HFFc6 (cell line): ENCODE measurements around the gene SLC66A2. TPM values are rescaled to one million over a fixed set of nuclear protein-coding genes. Genes with fewer than 3 reads are reported as not detected.
A peak's percentile ranks its signal among the peaks of the same experiment; 100 is the strongest.

Experiments used
- DNase-seq: peaks from one replicate; pipeline ENCODE4 v3.0.0-alpha.2; 2018
- H3K27ac Mint-ChIP-seq: 2 replicates; pipeline ENCODE4 v1.8.0; 2020; ENCODE audit warnings: mild to moderate bottlenecking, mixed read lengths
- H3K27me3 Mint-ChIP-seq: 2 replicates; pipeline ENCODE4 v1.8.0; 2021; ENCODE audit warnings: mild to moderate bottlenecking, moderate library complexity, mixed read lengths; ENCODE audit not compliant: insufficient read depth
- H3K36me3 Mint-ChIP-seq: 2 replicates; pipeline ENCODE4 v1.8.0; 2021; ENCODE audit warnings: low read depth, mixed read lengths
- H3K4me1 Mint-ChIP-seq: 2 replicates; pipeline ENCODE4 v1.8.0; 2020; ENCODE audit warnings: low read depth, mixed read lengths
- H3K4me3 Mint-ChIP-seq: 2 replicates; pipeline ENCODE4 v1.8.0; 2020; ENCODE audit warnings: mild to moderate bottlenecking, moderate library complexity, mixed read lengths
- H3K9me3 Mint-ChIP-seq: 2 replicates; pipeline ENCODE4 v1.8.0; 2020; ENCODE audit warnings: mild to moderate bottlenecking, mixed read lengths
- total RNA-seq, 6 experiments: library from RNA; stranded (reverse); fragmentation: NEBNext Ultra II Directional; extraction: Animal tissue kit (Norgen Biotek cat#: 25700); gene quantifications; 2 replicates in 1 of 6; 3 replicates in 5 of 6; pipeline ENCODE4 v1.2.3, GENCODE V29; 2021
- TF ChIP-seq, protein P1 (sequence below): fragments of 200-600 bp; sonication (generic); IDR thresholded peaks from 2 replicates; pipeline ENCODE4 v1.5.0; 2021; ENCODE audit warnings: antibody characterized with exemption, mild to moderate bottlenecking

The SLC66A2 gene
- total RNA-seq, 6 experiments from 2014 or later: 26.6 to 41.2 (median 29.9) TPM

DNA sequence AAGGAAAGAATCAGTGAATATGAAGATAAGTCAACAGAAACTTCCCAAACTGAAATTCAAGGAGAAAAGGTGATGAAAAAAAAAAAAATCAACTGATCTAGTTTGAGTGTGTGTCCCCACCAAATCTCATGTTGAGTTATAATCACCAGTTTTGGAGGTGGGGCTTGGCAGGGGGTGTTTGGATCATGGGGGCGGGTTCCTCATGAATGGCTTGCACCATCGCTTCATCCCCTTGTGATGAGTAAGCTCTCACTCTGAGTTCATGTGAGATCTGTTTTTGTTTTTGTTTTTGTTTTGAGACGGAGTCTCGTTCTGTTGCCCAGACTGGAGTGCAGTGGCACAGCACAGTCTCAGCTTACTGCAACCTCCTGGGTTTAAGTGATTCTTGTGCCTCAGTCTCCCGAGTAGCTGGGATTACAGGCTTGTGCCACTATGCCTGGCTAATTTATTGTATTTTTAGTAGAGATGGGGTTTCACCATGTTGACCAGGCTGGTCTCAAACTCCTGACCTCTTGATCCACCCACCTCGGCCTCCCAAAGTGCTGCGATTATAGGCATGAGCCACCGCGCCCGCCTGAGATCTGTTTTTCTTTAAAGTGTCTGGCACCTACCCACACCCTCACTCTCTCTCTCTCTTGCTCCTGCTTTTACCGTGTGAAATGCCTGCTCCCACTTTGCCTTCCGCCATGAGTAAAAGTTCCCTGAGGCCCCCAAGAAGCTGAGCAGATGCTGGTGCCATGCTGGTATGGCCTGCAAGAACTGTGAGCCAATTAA is 4.0 kb upstream of the SLC66A2 start:
- Mint-ChIP-seq H3K27me3 (no peaks in the 10 kb centered on the region; the same call in 1 of the 2 replicates), H3K27ac (no peak overlapping the region), H3K4me1 (peaks cover 12% of the 10 kb centered on the region), H3K36me3 (peaks cover 5% of the 10 kb centered on the region; the same call in 1 of the 2 replicates), H3K9me3 (no peaks in the 10 kb centered on the region), H3K4me3 (no peak overlapping the region)
- no peak for DNase-seq
- TF ChIP-seq, protein P1, sequence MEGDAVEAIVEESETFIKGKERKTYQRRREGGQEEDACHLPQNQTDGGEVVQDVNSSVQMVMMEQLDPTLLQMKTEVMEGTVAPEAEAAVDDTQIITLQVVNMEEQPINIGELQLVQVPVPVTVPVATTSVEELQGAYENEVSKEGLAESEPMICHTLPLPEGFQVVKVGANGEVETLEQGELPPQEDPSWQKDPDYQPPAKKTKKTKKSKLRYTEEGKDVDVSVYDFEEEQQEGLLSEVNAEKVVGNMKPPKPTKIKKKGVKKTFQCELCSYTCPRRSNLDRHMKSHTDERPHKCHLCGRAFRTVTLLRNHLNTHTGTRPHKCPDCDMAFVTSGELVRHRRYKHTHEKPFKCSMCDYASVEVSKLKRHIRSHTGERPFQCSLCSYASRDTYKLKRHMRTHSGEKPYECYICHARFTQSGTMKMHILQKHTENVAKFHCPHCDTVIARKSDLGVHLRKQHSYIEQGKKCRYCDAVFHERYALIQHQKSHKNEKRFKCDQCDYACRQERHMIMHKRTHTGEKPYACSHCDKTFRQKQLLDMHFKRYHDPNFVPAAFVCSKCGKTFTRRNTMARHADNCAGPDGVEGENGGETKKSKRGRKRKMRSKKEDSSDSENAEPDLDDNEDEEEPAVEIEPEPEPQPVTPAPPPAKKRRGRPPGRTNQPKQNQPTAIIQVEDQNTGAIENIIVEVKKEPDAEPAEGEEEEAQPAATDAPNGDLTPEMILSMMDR: no peak

DNA sequence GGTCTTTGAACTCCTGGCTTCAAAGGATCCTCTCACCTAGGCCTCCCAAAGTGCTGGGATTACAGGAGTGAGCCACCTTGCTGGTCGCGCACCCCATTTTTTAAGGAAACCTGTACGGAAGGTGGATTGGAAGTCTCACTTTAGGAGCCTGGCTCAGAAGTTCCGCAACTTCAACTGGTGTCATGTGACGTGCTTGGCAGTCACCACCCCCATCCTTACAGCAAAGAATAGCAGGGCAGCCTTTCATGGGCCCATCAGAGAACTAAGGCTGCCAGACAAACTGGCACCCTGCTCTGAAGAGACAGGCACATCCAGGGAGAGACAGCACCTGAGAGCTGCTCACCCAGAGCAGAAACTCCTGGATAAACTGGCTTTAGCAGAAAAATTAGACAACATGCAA is 3.3 kb upstream of the SLC66A2 start:
- H3K9me3 Mint-ChIP-seq: no peaks in the 10 kb centered on the region
- H3K27ac Mint-ChIP-seq: no peak overlapping the region
- TF ChIP-seq, protein P1: no peak
- H3K27me3 Mint-ChIP-seq: no peaks in the 10 kb centered on the region; the same call in none of the 2 replicates
- no peak overlapping the region for H3K4me3 Mint-ChIP-seq
- peaks cover 12% of the 10 kb centered on the region for H3K4me1 Mint-ChIP-seq
- peaks cover 5% of the 10 kb centered on the region; the same call in 1 of the 2 replicates for H3K36me3 Mint-ChIP-seq
- DNase-seq: no peak

DNA sequence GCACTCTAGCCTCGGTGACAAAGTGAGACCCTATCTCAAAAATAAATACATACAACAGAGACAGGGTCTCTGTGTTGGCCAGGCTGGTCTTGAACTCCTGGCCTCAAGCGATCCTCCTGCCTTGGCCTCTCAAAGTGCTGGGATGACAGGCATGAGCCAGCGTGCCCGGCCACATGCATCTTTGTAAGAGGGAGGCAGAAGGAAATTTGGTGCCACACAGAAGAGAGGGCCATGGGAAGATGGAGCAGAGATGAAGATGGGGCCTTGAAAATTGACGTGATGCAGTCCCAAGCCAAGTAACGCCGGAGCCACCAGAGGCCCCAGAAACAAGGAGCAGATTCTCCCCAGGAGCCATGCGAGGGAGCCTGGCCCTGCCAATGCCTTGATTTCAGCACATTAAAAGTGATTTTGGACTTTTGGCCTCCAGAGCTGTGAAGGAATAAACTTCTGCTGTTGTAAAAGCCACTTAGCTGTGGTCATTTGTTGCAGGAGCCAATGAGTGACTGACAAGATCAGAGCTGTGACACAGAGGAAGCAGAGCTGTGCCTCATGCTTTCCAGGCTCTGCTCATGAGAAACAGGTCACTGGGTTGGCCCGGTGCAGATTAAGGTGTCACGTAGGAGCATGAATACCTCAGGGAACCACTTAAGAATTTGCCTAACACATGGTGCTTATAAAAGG is 2.7 kb upstream of the SLC66A2 start:
- H3K36me3 Mint-ChIP-seq: peaks cover 5% of the 10 kb centered on the region; the same call in 1 of the 2 replicates
- H3K27ac Mint-ChIP-seq: no peak overlapping the region
- TF ChIP-seq, protein P1: no peak
- no peaks in the 10 kb centered on the region; the same call in none of the 2 replicates for H3K27me3 Mint-ChIP-seq
- H3K4me1 Mint-ChIP-seq: peaks cover 13% of the 10 kb centered on the region
- DNase-seq: no peak
- H3K4me3 Mint-ChIP-seq: no peak overlapping the region
- H3K9me3 Mint-ChIP-seq: no peaks in the 10 kb centered on the region

DNA sequence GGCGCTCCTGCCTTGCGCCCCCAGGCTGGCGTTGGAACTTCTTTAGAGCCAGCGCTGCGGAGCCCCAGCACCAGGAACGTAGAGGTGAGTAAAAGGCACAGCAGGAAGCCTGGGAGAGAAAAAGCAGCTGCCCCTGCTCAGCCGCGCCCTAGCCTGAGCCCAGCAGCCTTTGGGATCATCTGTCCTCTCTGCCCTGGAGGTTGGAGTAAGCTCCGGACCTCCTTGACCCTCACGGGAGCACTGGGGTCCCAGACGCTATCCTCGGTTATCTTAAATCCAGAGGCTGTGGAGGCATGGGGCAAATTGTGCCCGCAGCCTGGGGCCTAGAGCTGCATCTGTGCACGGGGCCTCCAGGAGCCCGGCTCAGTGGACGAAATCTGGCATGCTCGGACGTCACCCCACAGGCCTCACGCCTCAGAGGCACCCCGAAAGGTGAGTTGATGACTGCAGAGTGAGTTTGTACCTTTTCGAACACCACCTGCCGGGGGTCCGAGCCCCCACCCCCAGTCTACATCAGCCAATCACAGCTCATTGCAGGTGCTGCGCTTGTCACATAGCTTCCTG is 1.6 kb upstream of the SLC66A2 start:
- Mint-ChIP-seq H3K27ac (no peak overlapping the region), H3K36me3 (peaks cover 5% of the 10 kb centered on the region; the same call in 1 of the 2 replicates), H3K27me3 (no peaks in the 10 kb centered on the region; the same call in none of the 2 replicates), H3K4me1 (peaks cover 13% of the 10 kb centered on the region), H3K4me3 (no peak overlapping the region), H3K9me3 (no peaks in the 10 kb centered on the region)
- TF ChIP-seq, protein P1: no peak
- DNase-seq: no peak

DNA sequence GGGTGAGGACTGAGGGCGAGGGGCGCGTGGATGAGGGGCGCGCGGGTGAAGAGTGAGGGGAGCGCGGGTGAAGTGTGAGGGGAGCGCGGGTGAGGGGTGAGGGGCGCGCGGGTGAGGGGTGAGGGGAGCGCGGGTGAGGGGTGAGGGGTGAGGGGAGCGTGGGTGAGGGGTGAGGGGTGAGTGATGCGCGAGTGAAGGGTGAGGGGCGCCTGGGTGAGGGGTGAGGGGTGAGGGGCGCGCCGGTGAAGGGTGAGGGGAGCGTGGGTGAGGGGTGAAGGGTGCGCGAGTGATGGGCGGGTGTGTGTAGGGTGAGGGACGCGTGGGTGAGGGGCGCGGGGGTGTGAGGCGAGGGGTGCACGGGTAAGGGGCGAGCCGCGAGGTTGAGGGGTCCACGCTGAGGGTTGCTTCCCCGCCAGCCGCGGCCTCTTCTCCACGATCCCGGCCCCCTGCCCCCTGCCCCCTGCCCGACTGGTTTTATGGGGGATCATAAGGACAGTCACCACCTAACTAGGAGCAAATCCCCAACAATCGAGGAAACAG is 1.1 kb upstream of the SLC66A2 start:
- DNase-seq: no peak
- Mint-ChIP-seq H3K27ac (no peak overlapping the region), H3K36me3 (peaks cover 5% of the 10 kb centered on the region; the same call in 1 of the 2 replicates), H3K4me1 (peaks cover 13% of the 10 kb centered on the region), H3K27me3 (no peaks in the 10 kb centered on the region; the same call in 1 of the 2 replicates), H3K9me3 (no peaks in the 10 kb centered on the region), H3K4me3 (peak overlapping the region; percentile 68; the same call in 1 of the 2 replicates)
- TF ChIP-seq, protein P1: no peak
